ENCODE results near the gene CARNS1.

- TF ChIP-seq ZFP3 (CRISPR knock-in tag; IDR thresholded peaks at IDR 0.05) (no peak), TOX (CRISPR knock-in tag; IDR thresholded peaks at IDR 0.05; ENCODE audit: borderline replicate concordance) (no peak), ARNTL (CRISPR knock-in tag; IDR thresholded peaks at IDR 0.05; ENCODE audit: borderline replicate concordance, low read depth) (no peak), CSDC2 (CRISPR knock-in tag; IDR thresholded peaks at IDR 0.05) (no peak), OSR1 (CRISPR knock-in tag; IDR thresholded peaks at IDR 0.05) (no peak), PPARA (CRISPR knock-in tag; IDR thresholded peaks at IDR 0.05; ENCODE audit: borderline replicate concordance) (no peak), TCF4 (CRISPR knock-in tag; IDR thresholded peaks at IDR 0.05; ENCODE audit: borderline replicate concordance) (no peak)
Measured at GRCh38 chr11:67440229-67441097, 25.0 kb downstream of the CARNS1 start.

Data from SK-N-SH treated with all-trans-retinoic acid at 6 μM for 48 hours (cell line).